Activated CD8-positive, alpha-beta memory T cell treated with anti-CD3 and anti-CD28 coated beads for 24 hours (primary cell): ENCODE measurements around the gene SELENOI.
"Not testable (repeated sequence)": the region's sequence is repeated elsewhere in the genome, so short reads cannot be mapped to it uniquely, and the experiment has no call there.

Experiments used
- DNase-seq: peaks from one replicate; pipeline ENCODE4 v3.0.0-alpha.2; 2020

The SELENOI gene, protein sequence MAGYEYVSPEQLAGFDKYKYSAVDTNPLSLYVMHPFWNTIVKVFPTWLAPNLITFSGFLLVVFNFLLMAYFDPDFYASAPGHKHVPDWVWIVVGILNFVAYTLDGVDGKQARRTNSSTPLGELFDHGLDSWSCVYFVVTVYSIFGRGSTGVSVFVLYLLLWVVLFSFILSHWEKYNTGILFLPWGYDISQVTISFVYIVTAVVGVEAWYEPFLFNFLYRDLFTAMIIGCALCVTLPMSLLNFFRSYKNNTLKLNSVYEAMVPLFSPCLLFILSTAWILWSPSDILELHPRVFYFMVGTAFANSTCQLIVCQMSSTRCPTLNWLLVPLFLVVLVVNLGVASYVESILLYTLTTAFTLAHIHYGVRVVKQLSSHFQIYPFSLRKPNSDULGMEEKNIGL

DNA sequence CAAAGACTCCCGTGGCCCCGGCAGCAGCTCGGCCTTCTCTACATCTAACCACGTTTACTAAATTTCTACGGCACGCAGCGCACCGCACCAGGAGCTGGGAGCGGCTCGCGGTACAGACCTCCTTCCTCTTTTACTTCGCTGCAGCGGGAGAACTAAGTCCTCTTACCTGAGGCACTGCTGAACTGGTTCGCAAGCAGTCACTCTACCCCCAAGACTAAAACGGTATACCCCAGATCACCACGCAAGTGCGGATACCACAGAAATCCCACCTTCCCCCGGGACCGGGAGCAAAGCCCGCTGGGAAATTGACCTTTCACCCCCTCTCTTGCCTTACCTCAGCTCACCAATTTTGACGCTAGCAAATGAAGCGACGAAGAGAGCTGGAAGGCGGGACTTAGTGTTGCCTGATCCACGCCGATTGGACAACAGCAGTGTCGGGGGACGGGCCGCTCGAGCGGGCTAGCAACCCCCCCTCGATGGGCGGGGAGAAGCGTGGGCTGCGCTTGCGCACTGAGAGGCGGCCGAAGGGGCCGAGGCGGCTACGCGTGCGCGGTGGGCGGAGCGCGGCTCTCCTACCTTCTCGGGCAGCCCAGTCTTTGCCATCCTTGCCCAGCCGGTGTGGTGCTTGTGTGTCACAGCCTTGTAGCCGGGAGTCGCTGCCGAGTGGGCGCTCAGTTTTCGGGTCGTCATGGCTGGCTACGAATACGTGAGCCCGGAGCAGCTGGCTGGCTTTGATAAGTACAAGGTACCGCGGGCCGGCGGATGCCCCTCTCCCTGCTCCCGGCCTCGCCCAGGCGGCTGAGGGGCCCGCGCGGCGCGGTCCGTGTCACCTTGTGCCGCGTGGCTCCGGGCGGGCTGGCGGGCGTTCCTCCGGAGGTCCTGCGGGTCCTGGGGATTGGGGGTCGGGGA is at the start of gene SELENOI:
Gene SELENOI, plus strand, starts transcription at position 599 of the 909 bp plus-strand sequence. Its CDS starts 90 bp downstream, at position 689.
- DNase-seq: peak; percentile 100

GRCh38 chr2:26297061-26297460 is 48.9 kb upstream of the SELENOI start:
- DNase-seq: no peak

DNA sequence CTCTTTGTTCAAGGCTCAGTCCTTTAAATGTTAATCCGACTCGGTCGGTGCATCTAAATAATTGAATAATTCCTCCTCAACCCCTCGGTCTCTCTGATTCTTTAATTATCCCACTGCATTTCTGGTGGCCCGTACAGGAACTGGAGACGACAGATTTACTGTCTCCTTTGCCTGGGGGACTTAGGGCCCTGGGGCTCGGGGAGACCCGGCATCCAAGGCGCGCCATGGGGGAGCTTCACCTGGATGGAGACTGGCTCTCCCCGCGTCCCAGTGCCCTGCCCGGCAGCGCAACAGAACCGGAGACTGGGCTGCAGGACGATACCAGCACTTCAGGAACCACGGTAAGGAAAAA is 47.7 kb upstream of the SELENOI start:
- no peak for DNase-seq

DNA sequence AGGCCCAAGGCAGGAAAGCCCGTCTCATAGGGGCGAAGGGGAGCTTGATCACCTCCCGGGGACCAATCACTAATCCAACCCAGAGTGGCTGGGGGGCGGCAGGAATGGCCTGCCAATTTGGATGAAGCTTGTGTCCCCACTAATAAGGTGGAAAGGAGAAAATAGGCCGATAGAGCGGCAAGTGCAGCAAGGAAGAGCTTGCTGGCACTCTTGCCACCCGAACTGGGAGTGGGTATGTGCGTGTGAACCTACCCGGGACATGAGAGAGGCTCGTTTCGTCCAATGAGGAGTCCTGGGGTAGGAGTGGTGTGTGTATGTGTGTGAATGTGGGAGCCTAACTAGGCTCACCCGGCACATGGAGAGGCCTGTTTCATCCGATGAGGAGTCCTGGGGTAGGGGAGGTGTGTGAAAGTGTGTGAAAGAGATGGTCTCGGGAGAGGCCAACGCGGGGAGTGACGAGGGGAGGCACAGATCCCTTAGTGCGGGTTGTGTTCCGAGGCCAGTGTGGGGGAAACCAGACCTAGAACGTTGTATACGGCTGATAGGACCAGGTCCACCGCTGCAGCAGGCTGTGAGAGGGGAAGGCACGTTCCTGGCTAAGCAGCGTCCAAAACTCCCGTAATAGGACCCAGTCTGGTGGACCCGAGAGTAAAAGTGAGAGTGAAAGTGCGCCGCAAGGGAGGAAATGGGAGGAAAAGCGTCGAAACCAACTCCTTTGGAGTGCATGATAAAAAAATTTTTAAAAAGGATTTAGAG is 47.1 kb upstream of the SELENOI start:
- peak; percentile 76 for DNase-seq

GRCh38 chr2:26299471-26300101 is 46.4 kb upstream of the SELENOI start:
- DNase-seq: peak; percentile 64

DNA sequence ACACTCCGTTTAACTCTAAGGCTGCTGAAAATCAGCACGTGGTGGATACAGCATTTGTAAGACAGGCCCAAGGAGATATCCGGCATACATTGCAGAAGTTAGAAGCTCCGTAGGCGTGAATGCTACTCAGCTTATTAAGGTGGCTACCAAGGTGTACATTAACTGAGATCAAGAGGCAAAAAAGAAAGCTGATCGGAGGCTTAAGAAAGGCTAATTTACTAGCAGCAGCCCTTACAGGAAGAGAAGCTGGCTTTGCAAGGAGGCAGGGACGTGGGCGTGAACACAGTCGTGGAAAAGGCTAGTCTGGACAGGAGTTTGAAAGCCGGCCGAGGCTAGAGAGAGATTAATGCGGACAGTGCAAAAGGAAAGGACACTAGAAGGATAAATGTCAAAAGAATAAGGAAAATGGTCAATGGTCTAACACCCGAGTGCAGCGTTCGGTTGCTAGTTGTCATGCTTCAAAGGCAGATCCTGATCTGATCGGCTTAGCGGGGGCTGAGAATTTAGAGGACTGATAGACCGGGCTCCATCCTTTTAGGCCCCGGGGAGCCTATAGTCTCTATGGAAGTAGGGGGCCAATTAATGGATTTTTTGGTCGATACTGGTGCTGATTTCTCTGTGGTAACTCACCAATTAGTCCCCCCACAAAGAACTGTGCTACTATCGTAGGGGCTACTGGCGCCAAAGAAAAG is 45.6 kb upstream of the SELENOI start:
- DNase-seq: no peak

- DNase-seq: no peak
Measured at GRCh38 chr2:26302846-26303245, 43.1 kb upstream of the SELENOI start.

- not testable (repeated sequence) for DNase-seq
Measured at GRCh38 chr2:26305094-26305493, 40.8 kb upstream of the SELENOI start.

GRCh38 chr2:26305540-26305939 is 40.4 kb upstream of the SELENOI start:
- DNase-seq: no peak

DNA sequence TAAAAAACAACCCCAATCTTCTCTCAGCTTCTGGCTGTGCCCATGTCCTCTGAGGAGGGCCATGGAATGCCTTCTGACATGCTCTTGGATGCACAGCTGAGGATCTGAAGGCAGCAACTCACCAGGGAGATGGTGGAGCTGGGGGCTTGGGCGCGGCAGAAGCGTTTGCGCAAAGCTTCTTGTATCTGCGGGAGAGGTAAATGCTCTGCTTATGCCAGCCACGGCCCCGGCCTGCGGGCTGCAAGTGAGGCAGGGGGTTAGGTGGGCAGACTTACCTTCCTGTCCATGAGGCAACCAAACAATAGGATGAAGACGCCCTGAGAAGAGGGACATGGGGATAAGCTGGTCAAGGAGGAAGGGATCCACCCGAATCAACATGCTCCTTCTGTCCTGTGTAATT is 36.0 kb upstream of the SELENOI start:
- DNase-seq: no peak

GRCh38 chr2:26312471-26312870 is 33.5 kb upstream of the SELENOI start:
- DNase-seq: no peak

DNA sequence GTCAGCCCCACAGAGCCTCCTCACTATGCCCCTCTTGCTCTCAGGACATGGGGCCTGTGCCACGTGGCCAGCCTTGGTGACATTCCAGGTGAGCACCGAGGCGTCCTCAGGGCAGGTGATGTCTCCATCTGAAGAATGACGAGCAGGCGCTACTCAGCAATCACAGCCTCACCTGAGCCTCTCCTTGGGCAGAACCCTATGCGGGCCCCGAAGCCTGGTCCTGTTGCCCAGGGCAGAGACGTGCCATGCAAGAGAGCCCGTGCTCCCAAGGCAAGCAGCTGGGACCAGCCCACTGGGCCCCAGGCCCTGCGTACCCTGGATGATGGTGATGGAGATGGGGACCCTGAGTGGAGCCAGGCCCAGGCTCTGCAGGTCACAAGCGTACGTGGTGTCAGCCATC is 32.5 kb upstream of the SELENOI start:
- DNase-seq: no peak

- no peak for DNase-seq
Measured at GRCh38 chr2:26314243-26314642, 31.7 kb upstream of the SELENOI start.

GRCh38 chr2:26316041-26316440 is 29.9 kb upstream of the SELENOI start:
- DNase-seq: no peak

- no peak for DNase-seq
Measured at GRCh38 chr2:26316845-26317244, 29.1 kb upstream of the SELENOI start.

DNA sequence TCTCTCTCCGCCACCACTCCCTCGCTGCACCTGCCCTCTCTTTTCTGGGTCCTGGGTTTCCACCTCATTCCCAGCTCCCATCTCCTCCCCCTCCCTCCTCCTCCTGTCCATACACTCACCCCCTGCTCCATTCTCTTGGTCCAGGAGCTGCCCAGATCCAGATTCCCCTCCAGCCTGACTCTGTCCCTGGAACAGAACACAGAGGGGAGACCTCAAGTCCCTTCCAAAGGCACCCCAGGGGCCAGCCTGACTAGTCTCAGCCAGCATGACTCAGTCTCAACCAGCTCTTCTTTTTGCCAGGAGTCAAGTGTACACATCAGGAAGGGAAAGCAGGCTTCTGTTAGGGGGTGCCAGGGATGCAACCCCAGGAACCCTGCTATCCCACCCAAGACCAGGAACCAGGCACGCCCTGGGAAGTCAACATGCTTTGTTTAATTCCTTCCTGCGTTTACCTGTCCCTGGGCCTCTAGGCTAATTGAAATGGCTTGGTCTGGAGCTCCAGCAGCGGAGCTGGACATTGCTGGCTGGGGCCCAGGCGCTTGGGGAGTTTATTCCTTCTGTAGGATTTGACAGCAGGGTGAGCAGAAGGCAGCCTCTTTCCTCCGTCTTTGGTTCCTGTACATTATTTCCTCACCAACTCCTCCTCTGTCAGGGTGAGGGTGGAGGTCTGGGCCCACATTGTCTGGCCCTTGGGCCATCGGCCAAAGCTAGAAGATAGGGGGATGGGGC is 28.4 kb upstream of the SELENOI start:
- no peak for DNase-seq

- no peak for DNase-seq
Measured at GRCh38 chr2:26318950-26319349, 27.0 kb upstream of the SELENOI start.

- DNase-seq: not testable (repeated sequence)
Measured at GRCh38 chr2:26324479-26324878, 21.5 kb upstream of the SELENOI start.

DNA sequence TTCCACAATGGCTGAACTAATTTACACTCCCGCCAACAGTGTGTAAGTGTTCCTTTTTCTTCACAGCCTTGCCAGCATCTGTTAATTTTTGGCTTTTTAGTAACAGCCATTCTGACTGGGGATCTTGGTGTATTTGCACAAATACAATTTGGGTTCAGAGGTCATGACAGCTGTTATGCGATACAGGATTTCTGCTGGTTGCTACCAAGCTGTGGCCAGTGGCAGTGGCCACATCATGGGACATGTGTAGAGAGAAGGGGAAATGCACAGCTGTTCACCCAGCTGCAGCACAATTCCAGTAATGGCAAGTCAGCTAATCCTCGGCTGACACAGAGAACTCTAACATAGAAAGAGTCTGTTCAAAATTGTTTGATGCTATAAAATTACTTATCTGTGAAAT is 21.0 kb upstream of the SELENOI start:
- DNase-seq: no peak

DNA sequence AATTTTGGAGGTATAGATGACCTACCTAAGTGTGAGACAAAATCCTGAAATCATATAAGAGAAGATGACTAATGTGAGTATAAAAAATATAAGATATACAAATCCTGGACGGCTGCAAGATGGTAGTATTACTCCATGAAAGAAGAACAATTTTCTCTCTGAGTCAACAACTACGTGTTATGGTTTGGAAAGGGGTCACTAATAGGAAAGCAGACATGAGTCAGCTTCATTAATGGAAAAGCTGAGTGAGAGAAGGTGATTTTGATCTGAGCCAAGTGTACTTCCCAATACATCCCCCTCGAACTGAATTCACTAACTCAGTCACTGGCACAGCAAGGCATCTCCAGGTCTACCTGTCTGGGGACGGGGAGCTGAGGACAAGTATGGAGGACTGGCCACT is 20.1 kb upstream of the SELENOI start:
- DNase-seq: no peak

DNA sequence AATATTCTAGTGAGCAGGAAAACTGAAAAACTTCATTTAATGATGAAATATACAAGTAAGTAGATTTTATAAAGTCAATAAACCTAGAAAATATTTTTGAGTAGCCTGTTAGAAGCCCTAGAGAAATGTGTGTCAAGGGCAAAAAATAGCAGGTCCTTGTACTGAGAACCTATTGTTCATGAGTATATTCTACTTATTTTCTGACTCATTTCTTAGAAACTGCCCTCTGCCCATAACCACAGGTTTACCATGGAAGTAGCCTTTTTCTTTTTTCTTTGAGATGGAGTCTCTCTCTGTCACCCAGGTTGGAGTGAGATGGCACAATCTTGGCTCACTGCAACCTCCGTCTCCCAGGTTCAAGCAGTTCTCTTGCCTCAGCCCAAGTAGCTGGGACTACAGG is 19.4 kb upstream of the SELENOI start:
- DNase-seq: no peak
